HG03460 (cell line): ENCODE measurements around the gene IL34.
"Not testable (repeated sequence)": the region's sequence is repeated elsewhere in the genome, so short reads cannot be mapped to it uniquely, and the experiment has no call there.

Source experiments
- ATAC-seq: cut with Tn5 transposase; IDR thresholded peaks from one replicate; pipeline ENCODE4 v1.9.1; 2021; ENCODE audit not compliant: unreplicated experiment

The IL34 gene

GRCh38 chr16:70646260-70647241 lies at the start of gene IL34:
TSS of gene IL34 (plus strand) at chr16:70646559. CDS start at chr16:70646948, 389 bp downstream.
- no peak for ATAC-seq

GRCh38 chr16:70597135-70597835 lies 49.1 kb upstream of the IL34 start:
- no peak for ATAC-seq

DNA sequence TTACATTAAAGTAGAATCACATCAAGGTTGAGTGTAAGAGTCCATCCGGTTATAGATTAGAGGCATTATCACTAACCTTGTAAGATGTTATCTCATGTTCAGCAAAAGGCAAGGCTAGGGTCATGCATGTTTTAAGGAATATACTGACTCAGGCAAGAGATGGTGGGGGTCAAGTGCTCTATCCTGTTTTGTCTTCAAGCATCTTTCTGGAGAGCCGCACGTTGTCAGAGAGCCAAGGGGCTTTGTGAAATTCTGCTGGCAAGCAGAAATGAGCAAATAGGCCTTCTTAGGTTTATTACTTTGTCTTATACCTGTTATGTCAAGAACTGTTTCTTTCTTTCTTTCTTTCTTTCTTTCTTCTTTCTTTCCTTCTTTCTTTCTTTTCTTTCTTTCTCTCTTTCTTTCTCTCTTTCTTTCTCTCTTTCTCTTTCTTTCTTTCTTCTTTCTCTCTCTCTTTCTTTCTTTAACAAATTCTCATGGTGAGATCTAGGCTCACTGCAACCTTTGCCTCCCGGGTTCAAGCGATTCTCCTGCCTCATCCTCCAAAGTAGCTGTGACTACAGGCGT lies 47.3 kb upstream of the IL34 start:
- no peak for ATAC-seq

DNA sequence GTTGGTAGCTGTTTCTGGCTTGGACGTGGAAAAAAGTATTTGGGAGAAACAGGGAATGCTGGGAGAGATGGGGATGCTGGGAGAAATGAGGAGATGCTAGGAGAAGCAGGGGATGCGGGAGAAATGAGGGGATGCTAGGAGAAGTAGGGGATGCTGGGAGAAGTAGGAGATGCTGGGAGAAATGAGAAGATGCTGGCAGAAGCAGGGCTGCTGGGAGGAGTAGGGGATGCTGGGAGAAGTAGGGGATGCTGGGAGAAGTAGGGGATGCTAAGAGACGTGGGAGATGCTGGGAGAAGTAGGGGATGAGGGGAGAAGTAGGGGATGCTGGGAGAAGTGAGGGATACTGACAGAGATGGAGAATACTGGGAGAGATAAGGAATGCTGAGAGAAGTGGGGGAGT lies 45.6 kb upstream of the IL34 start:
- ATAC-seq: no peak

DNA sequence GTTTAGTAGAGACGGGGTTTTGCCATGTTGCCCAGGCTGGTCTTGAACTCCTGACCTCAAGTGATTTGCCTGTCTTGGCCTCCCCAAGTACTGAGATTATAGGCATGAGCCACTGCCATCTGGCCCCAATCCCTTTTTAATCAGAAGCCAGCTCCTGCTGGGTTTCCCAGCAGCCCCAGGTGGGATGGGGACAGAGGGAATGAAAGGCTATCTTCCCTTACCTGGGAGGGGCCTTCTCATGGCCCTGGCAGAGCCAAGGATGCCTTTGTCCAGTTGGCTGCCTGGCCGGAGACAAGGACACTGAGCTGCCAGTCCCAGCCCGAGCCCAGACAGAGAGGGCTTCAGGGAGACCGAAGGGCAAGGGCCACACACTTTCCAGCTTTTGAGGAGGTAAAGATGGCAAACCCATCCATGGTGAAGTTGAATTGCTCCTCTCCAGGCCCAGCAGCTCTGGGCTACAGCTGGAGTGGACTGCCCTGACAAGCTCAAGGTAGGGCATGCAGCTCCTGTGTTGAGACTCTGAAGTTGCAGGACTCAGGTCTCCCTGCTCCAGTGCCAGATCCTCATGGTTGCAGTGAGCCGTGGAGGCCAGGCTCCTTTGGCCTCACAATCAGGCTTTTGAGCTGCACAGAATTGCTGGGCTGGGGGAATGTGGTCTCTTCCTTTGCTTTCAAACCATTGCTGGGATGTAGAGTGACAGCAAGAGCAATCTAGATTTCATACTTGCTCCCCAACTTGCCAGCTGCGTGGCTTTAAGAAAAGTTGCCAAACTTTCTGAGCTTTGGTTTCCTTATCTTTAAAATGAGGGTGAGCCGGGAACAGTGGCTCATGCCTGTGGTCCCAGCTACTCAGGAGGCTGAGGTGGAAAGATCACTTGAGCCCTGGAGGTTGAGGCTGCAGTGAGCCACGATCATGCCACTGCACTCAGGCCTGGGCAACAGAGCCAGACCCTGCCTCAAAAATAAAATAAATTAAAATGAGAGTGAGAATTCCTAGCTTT lies 44.5 kb upstream of the IL34 start:
- ATAC-seq: no peak

GRCh38 chr16:70602831-70603230 lies 43.5 kb upstream of the IL34 start:
- no peak for ATAC-seq

DNA sequence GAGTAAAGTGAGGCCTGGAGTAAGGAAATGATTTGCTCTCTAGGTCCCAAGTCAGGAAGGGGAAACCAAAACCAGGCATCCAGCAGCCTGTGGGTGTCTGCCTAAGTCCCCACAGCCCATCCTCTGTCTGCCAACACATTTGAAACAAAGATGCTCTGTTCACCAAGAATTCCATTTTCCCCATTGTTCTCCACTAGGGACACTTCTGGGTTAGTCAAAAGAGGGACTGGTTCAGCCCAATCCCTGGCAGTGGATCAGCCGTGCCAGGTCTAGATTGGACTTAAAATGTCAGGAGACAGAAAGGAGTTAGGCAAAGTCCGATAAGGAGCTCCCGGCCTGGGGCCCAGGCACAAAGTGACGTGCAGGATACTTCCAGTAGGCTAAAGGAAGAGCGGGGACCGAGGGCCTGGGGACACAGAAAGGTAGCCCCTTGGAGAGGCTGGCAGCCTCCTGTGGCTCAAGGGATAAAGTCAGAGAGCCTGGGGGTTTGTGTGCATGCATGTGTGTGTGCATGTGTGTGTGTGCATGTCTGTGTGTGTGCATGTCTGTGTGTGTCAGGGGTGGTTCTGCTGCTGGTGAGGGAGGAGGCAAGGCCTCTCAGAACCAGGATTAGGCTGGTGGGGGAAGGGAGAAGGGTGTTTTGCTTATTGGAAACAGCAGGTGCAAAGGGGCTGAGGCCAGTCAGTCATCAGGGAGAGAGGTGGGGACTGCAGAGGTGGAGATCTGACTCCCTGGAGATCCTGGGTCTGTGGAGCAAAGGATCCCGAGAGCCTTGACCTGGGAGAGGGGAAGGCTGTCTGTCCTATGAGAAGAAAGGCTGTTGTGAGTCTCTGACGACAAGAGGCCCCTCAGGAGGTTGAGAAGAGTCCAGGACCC lies 41.7 kb upstream of the IL34 start:
- no peak for ATAC-seq

DNA sequence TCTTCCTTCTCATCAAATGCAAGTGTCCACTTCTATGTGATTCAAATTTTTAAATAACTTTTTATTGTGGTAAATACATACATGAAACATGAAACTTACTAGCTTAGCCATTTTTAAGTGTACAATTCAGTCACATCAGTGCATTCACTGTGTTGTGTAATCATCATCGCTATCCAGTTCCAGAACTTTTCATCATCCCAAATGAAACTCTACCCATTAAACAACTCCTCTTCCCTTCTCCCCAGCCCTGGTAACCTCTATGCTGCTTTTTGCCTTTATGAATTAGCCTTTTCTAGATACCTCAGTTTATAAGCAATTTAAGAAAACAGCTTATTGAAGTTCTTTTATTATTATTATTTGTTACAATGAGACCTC lies 41.1 kb upstream of the IL34 start:
- no peak for ATAC-seq

GRCh38 chr16:70608521-70608920 lies 37.8 kb upstream of the IL34 start:
- ATAC-seq: no peak

- no peak for ATAC-seq
These were observed 35.8 kb upstream of the IL34 start for GRCh38 chr16:70610273-70611223.

DNA sequence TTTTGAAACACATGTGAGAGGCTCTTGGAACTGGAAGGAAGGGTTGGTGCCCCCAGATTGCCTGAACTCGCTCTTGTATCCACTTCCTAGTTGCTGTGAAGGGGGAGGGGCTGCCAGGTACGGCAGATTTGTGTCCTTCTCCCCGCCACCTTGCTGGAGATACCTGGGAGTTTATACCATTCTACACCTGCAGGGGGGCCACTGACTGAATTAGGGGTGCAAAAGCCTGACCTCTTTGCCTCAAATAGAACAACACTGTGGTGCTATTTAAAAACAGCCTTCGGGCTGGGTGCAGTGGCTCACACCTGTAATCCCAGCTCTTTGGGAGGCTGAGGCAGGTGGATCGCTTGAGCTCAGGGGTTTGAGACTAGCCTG lies 35.1 kb upstream of the IL34 start:
- no peak for ATAC-seq

DNA sequence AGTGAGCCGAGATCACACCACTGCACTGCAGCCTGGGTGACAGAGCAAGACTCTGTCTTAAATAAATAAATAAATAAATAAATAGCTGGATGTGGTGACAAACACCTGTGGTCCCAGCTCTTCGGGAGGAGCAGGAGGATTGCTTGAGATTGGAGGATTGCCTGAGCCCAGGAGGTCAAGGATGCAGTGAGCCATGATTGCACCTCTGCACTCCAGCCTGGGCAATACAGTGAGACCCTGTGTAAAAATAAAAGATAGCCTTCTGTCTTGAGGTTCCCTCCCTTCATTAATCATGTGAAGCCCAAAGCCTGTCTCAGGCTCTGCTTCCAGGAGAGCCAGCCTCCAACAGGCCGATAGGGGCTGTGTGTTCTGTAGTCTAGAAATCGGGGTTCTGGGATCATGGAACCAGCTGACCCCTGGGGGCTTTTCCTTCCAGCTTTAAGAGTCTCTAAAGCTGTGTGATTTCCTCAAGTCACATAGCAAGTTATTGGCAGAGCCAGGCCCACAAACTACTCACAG lies 34.5 kb upstream of the IL34 start:
- no peak for ATAC-seq

DNA sequence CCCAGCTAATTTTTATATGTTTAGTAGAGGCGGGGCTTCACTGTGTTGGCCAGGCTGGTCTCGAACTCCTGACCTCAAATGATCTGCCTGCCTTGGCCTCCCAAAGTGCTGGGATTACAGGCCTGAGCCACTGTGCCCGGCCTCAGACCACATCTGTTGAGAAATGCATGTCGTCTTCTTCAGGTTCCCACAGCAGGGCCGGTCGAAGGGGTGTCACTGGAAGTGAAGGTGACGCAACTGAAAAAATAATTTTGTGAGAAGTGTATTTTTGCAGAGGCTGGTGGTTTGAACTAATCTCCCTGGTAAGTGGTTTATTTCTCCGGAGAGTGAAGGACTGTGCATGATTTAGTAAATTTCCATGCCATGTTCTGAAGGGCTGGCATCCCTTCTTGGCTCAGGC lies 33.4 kb upstream of the IL34 start:
- no peak for ATAC-seq

DNA sequence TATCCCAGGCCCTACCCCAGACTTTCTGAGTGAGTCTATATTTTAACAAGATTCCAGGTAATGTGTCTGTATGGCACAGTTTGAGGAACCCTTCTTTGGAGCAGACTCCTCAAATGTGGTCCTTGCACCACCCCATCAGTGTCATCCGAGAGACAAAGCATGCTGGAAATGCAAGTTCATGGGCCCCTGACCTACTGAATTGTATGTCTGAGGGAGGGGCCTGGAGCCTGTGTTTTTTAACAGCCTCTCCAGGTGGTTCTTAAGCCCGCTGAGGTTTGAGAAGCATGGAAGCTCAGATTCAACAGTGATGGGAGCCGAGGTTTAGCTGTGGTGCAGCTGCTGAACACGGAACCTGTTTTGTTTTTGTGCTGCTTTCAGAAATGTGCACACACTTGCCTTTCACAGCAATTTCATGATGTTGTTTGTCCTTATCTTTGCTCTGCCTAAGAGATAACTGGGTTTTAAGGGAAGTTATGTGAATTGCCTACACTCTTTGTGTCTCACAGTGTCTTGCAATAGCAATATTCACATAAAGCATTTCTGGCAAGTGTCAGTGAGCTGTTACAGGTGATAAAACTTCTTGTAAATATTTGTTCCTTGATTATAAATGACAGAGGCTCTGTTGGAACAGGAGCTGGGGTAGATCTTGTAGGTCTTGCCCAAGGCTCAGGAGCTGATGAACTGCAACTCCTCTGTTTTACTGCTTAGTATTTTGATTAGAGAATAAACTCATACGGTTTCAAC lies 32.0 kb upstream of the IL34 start:
- no peak for ATAC-seq

- no peak for ATAC-seq
These were observed 30.4 kb upstream of the IL34 start for GRCh38 chr16:70615945-70616344.

DNA sequence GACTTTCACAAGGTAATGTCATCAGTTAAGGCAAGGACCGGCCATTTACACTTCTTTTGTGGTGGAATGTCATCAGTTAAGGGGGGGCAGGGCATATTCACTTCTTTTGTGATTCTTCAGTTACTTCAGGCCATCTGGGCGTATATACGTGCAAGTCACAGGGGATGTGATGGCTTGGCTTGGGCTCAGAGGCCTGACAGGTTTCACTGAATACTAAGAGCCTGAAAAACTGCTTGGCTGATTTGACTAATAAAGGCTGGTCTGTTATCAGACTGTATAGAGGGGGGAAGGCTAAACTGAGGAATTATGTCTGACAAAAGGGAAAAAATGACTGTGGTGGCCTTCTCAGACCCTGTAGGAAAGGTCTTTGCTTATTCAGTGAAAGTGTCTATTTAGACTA lies 24.5 kb upstream of the IL34 start:
- ATAC-seq: not testable (repeated sequence)

- no peak for ATAC-seq
These were observed 18.7 kb upstream of the IL34 start for GRCh38 chr16:70627696-70628095.
